GM23248 (cell line): ENCODE measurements around the gene MAML3.

Source experiments
- EZH2 ChIP-seq: fragments of 200-600 bp; sonication (generic); IDR thresholded peaks from 2 replicates; pipeline ENCODE4 v1.6.1; 2018; ENCODE audit warnings: antibody characterized with exemption, mild to moderate bottlenecking; ENCODE audit not compliant: insufficient read depth, poor library complexity, severe bottlenecking
- EZH2phosphoT487 ChIP-seq: fragments of 200-600 bp; sonication (generic); IDR thresholded peaks from 2 replicates; pipeline ENCODE4 v1.6.1; 2018; ENCODE audit warnings: antibody characterized with exemption, moderate library complexity, mild to moderate bottlenecking, low read depth; ENCODE audit not compliant: insufficient read depth

- TF ChIP-seq EZH2 (no peak), EZH2phosphoT487 (no peak)
Observed at GRCh38 chr4:139824882-139825522, 329.0 kb downstream of the MAML3 start.
